Prostate gland (tissue), 2 donors: ENCODE data around the gene E4F1. TPM values are rescaled to one million over a fixed set of nuclear protein-coding genes. Genes with fewer than 3 reads are reported as not detected.

Experiments
- DNase-seq: peaks from one replicate; pipeline ENCODE4 v3.0.0-alpha.2; 2019; ENCODE audit warnings: low spot score
- H3K27ac ChIP-seq, 2 donors: fragments of 200-600 bp; sonication (generic); 2 replicates each; pipeline ENCODE4 v1.5.1; 2017 to 2019
- H3K27me3 ChIP-seq: fragments of 200-600 bp; sonication (generic); replicated peaks from 2 replicates; pipeline ENCODE4 v1.5.1; 2019; ENCODE audit not compliant: insufficient read depth
- H3K36me3 ChIP-seq, 2 donors: fragments of 200-600 bp; sonication (generic); 1 replicate in 1 of 2; 2 replicates in 1 of 2; pipeline versions ENCODE4 v1.5.1 to v1.8.1; 2017 to 2019
- H3K4me1 ChIP-seq: fragments of 200-600 bp; sonication (generic); replicated peaks from 2 replicates; pipeline ENCODE4 v1.5.1; 2019
- H3K4me3 ChIP-seq, 2 donors: fragments of 200-600 bp; sonication (generic); 2 replicates each; pipeline ENCODE4 v1.5.1; 2017 to 2019
- H3K9me3 ChIP-seq: fragments of 200-600 bp; sonication (generic); 2 replicates; pipeline ENCODE4 v1.5.1; 2017
- POLR2A ChIP-seq: fragments of 450-650 bp; IDR thresholded peaks from one replicate; pipeline ENCODE4 v1.6.1; 2016; ENCODE audit warnings: antibody characterized with exemption, mild to moderate bottlenecking
- POLR2AphosphoS5 ChIP-seq: sonication (generic); formaldehyde crosslinking; IDR thresholded peaks from one replicate; pipeline ENCODE4 v1.6.1; 2017; ENCODE audit warnings: antibody characterized with exemption
- WGBS: methylation state at CpG from one replicate; pipeline ENCODE4 v1.1.5; 2018; 5-methylcytosine and 5-hydroxymethylcytosine counted together
- intact Hi-C: fragments of 100-400 bp; cut with DNase I; formaldehyde crosslinking; loops from one replicate; pipeline ENCODE4 v1.14.2; 2022
- microRNA counts, 2 donors: library from miRNA; unstranded; fragments of <30 nt; microRNA quantifications; one replicate each; lab custom pipeline; 2016 to 2017
- microRNA-seq: library from miRNA; unstranded; fragments of <30 nt; microRNA quantifications from one replicate; pipeline ENCODE4, GENCODE V29; 2016
- small RNA-seq, 2 donors: library from RNA; depleted of rRNA; stranded (forward); fragments of <200 nt; gene quantifications; one replicate each; pipeline ENCODE3, GENCODE V24; 2016
- total RNA-seq, 2 donors: library from RNA; depleted of rRNA; stranded (reverse); fragments of >200 nt; gene quantifications; one replicate each; pipeline ENCODE4 v1.1.0, GENCODE V29; 2016
- TF ChIP-seq, protein P1 (sequence below), 4 experiments: fragments of 200-600 bp in 2 of 4; fragments of 450-650 bp in 2 of 4; sonication (generic) in 2 of 4; IDR thresholded peaks; 1 replicate in 3 of 4; 2 replicates in 1 of 4; pipeline ENCODE4 v1.5.1; 2016 to 2019; ENCODE audit warnings: antibody characterized with exemption in 4 of 4, mild to moderate bottlenecking in 2 of 4, moderate library complexity in 2 of 4

The E4F1 gene
- total RNA-seq, 2 donors from 2014 or later, result 38.7 to 69.1 TPM

DNA sequence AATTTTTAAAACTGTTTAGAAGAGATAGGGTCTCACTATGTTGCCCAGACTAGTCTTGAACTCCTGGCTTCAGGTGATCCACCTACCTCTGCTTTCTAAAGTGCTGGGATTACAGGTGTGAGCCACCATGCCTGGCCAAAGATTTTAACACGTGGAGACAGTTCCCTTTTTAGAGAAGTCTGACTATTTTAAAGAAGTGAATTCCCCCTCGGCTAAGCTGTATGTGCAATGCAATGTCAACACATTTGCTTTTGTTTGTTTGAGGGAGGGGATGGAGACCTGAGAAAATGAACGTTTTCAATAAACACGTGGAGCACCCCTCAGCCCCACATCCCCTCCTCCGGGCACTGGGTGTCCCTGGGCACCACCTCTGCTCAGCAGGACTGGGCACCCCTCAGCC is 58.9 kb downstream of the E4F1 start:
- TF ChIP-seq POLR2AphosphoS5 (no peak), POLR2A (no peak)
- TF ChIP-seq, protein P1, sequence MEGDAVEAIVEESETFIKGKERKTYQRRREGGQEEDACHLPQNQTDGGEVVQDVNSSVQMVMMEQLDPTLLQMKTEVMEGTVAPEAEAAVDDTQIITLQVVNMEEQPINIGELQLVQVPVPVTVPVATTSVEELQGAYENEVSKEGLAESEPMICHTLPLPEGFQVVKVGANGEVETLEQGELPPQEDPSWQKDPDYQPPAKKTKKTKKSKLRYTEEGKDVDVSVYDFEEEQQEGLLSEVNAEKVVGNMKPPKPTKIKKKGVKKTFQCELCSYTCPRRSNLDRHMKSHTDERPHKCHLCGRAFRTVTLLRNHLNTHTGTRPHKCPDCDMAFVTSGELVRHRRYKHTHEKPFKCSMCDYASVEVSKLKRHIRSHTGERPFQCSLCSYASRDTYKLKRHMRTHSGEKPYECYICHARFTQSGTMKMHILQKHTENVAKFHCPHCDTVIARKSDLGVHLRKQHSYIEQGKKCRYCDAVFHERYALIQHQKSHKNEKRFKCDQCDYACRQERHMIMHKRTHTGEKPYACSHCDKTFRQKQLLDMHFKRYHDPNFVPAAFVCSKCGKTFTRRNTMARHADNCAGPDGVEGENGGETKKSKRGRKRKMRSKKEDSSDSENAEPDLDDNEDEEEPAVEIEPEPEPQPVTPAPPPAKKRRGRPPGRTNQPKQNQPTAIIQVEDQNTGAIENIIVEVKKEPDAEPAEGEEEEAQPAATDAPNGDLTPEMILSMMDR (IDR thresholded peaks at IDR 0.05), result no peak
- H3K27me3 ChIP-seq, result no peaks in the 10 kb centered on the region
- H3K36me3 ChIP-seq, result no peaks in the 10 kb centered on the region
- DNase-seq, result no peak
- no peaks in the 10 kb centered on the region for H3K9me3 ChIP-seq
- no peak overlapping the region for H3K27ac ChIP-seq
- H3K4me1 ChIP-seq, result no peaks in the 10 kb centered on the region
- 59% methylated on average over 5 of the region's 5 CpGs for WGBS
- no peak overlapping the region for H3K4me3 ChIP-seq
- intact Hi-C loops, result no loop called here

DNA sequence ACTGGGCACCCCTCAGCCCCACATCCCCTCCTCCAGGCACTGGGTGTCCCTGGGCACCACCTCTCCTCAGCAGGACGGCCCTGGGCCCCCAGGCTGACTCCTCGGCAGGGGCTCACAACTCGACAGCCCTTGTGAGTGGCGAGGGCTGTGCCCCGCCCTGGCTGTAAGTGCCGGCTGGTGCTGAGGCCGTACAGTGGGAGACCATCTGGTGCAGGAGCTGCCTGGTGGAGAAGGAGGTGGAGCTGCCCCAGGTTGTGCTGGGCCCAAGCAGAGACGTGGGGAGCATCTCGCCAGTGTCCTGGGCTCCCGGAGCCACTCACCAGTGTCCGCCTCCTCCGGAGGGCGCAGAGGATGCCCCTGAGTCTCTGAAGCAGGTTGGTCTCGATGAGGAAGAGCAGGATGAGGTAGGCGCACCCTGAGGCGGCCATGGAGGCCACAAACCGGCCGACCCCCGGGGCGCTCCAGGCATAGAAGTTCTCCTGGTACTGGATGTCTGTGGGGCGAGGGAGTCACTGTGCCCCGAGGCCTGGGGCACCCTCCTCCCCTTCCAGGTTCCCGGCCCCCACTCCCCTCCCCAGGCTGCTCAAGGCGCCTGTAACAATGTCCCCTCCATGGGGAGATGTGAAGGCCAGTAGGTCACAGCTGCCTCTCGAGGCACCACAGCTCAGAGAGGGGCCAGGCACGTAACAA is 59.6 kb downstream of the E4F1 start:
- H3K4me3 ChIP-seq, result no peak overlapping the region
- H3K36me3 ChIP-seq, result no peaks in the 10 kb centered on the region
- DNase-seq, result no peak

GRCh38 chr16:2284001-2284770 is 60.8 kb downstream of the E4F1 start:
- Histone ChIP-seq H3K9me3 (no peaks in the 10 kb centered on the region), H3K4me1 (no peaks in the 10 kb centered on the region), H3K27me3 (no peaks in the 10 kb centered on the region), H3K36me3 (no peaks in the 10 kb centered on the region), H3K27ac (no peak overlapping the region), H3K4me3 (no peak overlapping the region)
- no peak for DNase-seq
- 79% methylated on average over 37 of the region's 37 CpGs for WGBS
- intact Hi-C loops, result no loop called here
- TF ChIP-seq, protein P1 (IDR thresholded peaks at IDR 0.05), result no peak
- no peak for TF ChIP-seq POLR2AphosphoS5
- no peak for TF ChIP-seq POLR2A

More for the DNA sequence above, 59.6 kb downstream of the E4F1 start:
- Histone ChIP-seq H3K9me3 (no peaks in the 10 kb centered on the region), H3K4me1 (no peaks in the 10 kb centered on the region), H3K27me3 (no peaks in the 10 kb centered on the region), H3K27ac (no peak overlapping the region)
- intact Hi-C loops, result no loop called here
- TF ChIP-seq POLR2AphosphoS5, result no peak
- TF ChIP-seq, protein P1 (IDR thresholded peaks at IDR 0.05), result no peak
- TF ChIP-seq POLR2A, result no peak
- 77% methylated on average over 19 of the region's 26 CpGs for WGBS

DNA sequence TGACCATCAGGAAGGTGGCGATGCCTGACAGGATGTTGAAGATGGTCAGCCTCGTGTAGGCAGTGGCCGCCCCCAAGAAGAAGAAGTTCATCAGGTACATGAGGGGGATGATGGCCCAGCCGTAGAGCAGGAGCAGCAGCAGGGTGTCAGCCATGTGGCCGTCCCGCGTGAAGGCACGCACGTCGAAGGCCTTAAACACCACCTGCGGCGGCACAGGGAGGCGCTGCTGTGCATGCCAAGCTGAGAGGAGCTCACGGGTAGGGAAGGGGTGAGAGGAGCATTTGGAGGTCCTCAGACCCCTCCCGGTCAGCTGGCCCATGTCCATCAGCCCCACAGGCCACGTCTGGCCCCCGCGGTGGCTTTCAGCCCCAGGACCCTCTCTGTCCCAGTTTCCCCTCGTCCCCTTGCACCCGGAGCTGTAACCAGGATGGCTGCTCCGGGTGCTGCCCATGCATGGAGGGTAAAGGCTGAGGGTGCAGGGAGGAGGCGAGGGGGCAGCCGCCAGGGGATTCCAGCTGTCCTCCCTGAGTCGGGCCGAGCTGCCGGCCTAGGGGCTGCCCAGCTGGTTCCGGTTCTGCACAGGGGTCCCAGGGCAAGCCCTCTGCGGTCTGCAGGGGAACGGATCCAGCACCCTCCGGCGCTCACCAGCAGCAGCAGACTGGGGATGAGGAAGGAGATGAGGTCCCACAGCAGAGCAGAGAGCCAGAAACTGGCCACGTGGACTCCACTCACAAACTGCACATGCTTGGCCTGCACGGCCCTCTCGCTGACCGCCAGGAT is 61.6 kb downstream of the E4F1 start:
- intact Hi-C loops, result no loop called here
- Histone ChIP-seq H3K4me3 (no peak overlapping the region), H3K27me3 (no peaks in the 10 kb centered on the region), H3K27ac (no peak overlapping the region), H3K9me3 (no peaks in the 10 kb centered on the region), H3K36me3 (no peaks in the 10 kb centered on the region), H3K4me1 (no peaks in the 10 kb centered on the region)
- DNase-seq, result no peak
- 89% methylated on average over 32 of the region's 35 CpGs for WGBS
- TF ChIP-seq POLR2A, result no peak
- TF ChIP-seq POLR2AphosphoS5, result no peak
- TF ChIP-seq, protein P1 (IDR thresholded peaks at IDR 0.05), result no peak

MicroRNAs encoded within 50 kb of the gene (microRNA counts, 767-probe panel; counts per million panel counts)
- microRNA hsa-miR-940 (lab: Ali Mortazavi, UCI), result 431 to 1,117 counts per million in 2 donors

Small RNA genes lying within 50 kb of the gene (microRNA-seq; reads per million reads assigned to microRNA genes)
- gene MIR3677, result not detected
- not detected for gene MIR4717

Small RNA genes lying within 50 kb of the gene (small RNA-seq; reads per million reads assigned to genes)
- gene MIR3677, result 0 reads per million in 2 donors
- gene MIR4717, result 0 reads per million in 2 donors

Other genes starting within 250 kb of the E4F1 start
- 1 to 10 TPM in 1 of 2 donors, under 1 TPM in 1; 0.32 to 5.0 TPM for gene NOXO1, start 242.1 kb upstream of the E4F1 start, total RNA-seq
- gene GFER, start 239.4 kb upstream of the E4F1 start, total RNA-seq, result 10 to 100 TPM; 21.1 to 26.6 TPM
- 10 to 100 TPM in 1 of 2 donors, 1 to 10 TPM in 1; 4.0 to 16.1 TPM for gene SYNGR3, start 233.6 kb upstream of the E4F1 start, total RNA-seq
- gene ZNF598, start 213.8 kb upstream of the E4F1 start, total RNA-seq, result 10 to 100 TPM; 30.7 to 74.3 TPM
- 1 to 10 TPM; 1.8 to 3.6 TPM for gene NPW, start 203.8 kb upstream of the E4F1 start, total RNA-seq
- gene NHERF2, start 196.7 kb upstream of the E4F1 start, total RNA-seq, result 100 to 1,000 TPM; 118 to 170 TPM
- 10 to 100 TPM; 16.4 to 24.9 TPM for gene NTHL1, start 175.8 kb upstream of the E4F1 start, total RNA-seq
- 100 to 1,000 TPM in 1 of 2 donors, 10 to 100 TPM in 1; 86.3 to 168 TPM for gene TSC2, start 175.6 kb upstream of the E4F1 start, total RNA-seq
- 100 to 1,000 TPM; 205 to 349 TPM for gene PKD1, start 87.7 kb upstream of the E4F1 start, total RNA-seq
- 1 to 10 TPM; 1.8 to 5.1 TPM for gene RAB26, start 75.0 kb upstream of the E4F1 start, total RNA-seq
- 10 to 100 TPM; 40.0 to 51.5 TPM for gene TRAF7, start 67.8 kb upstream of the E4F1 start, total RNA-seq
- gene CASKIN1, start 27.0 kb upstream of the E4F1 start, total RNA-seq, result 1 to 10 TPM in 1 of 2 donors, under 1 TPM in 1; 0.77 to 5.3 TPM
- gene MLST8, start 18.1 kb upstream of the E4F1 start, total RNA-seq, result 100 to 1,000 TPM in 1 of 2 donors, 10 to 100 TPM in 1; 55.9 to 110 TPM
- 10 to 100 TPM; 18.4 to 26.2 TPM for gene BRICD5, start 12.7 kb upstream of the E4F1 start, total RNA-seq
- gene PGP, start 8.8 kb upstream of the E4F1 start, total RNA-seq, result 10 to 100 TPM; 12.7 to 23.7 TPM
- 1 to 10 TPM in 1 of 2 donors, under 1 TPM in 1; 0.77 to 4.6 TPM for gene DNASE1L2, start 12.9 kb downstream of the E4F1 start, total RNA-seq
- 10 to 100 TPM; 48.5 to 87.0 TPM for gene ECI1, start 28.0 kb downstream of the E4F1 start, total RNA-seq
- 100 to 1,000 TPM; 163 to 241 TPM for gene RNPS1, start 44.5 kb downstream of the E4F1 start, total RNA-seq
- gene ABCA3, start 117.1 kb downstream of the E4F1 start, total RNA-seq, result 10 to 100 TPM in 1 of 2 donors, 1 to 10 TPM in 1; 8.2 to 24.7 TPM
- 1 to 10 TPM; 7.3 to 8.0 TPM for gene CCNF, start 205.9 kb downstream of the E4F1 start, total RNA-seq
- 10 to 100 TPM in 1 of 2 donors, 1 to 10 TPM in 1; 3.0 to 12.1 TPM for gene TEDC2, start 236.5 kb downstream of the E4F1 start, total RNA-seq
- 1 to 10 TPM in 1 of 2 donors, not detected in 1; 1.4 TPM for gene NTN3, start 247.7 kb downstream of the E4F1 start, total RNA-seq